Thoracic aorta (tissue), 2 donors: Measurements from ENCODE around the gene PSTPIP2. TPM values are rescaled to one million over a fixed set of nuclear protein-coding genes. Genes with fewer than 3 reads are reported as not detected.
"Not testable (repeated sequence)": the region's sequence is repeated elsewhere in the genome, so short reads cannot be mapped to it uniquely, and the experiment has no call there.

ENCODE experiments used
- ATAC-seq: fragments of 150-250 bp; one replicate; pipeline ENCODE4 v1.8.0; 2017; ENCODE audit warnings: low read depth; ENCODE audit not compliant: insufficient number of reproducible peaks, low FRiP score
- DNase-seq: peaks from one replicate; pipeline ENCODE4 v3.0.0-alpha.2; 2020; ENCODE audit warnings: low spot score
- H3K27ac ChIP-seq, 2 donors: fragments of 200-600 bp; sonication (generic); 1 replicate in 1 of 2; 2 replicates in 1 of 2; pipeline ENCODE4 v1.5.1; 2016; ENCODE audit warnings: mild to moderate bottlenecking in 2 of 2, moderate library complexity in 2 of 2
- H3K27me3 ChIP-seq: fragments of 200-600 bp; sonication (generic); replicated peaks from 2 replicates; pipeline ENCODE4 v1.6.0; 2016; ENCODE audit warnings: mild to moderate bottlenecking; ENCODE audit not compliant: insufficient read depth
- H3K36me3 ChIP-seq: fragments of 200-600 bp; sonication (generic); one replicate; pipeline ENCODE4 v1.5.1; 2016
- H3K4me1 ChIP-seq, 2 donors: fragments of 200-600 bp; sonication (generic); 1 replicate in 1 of 2; 2 replicates in 1 of 2; pipeline versions ENCODE4 v1.5.1 to v1.6.0; 2016; ENCODE audit warnings: low read depth in 2 of 2, mild to moderate bottlenecking in 1 of 2; ENCODE audit not compliant: control insufficient read depth in 1 of 2
- H3K4me3 ChIP-seq: fragments of 200-600 bp; sonication (generic); 2 replicates; pipeline ENCODE4 v1.5.1; 2016; ENCODE audit warnings: mild to moderate bottlenecking
- H3K9me3 ChIP-seq: fragments of 200-600 bp; sonication (generic); 2 replicates; pipeline ENCODE4 v1.5.1; 2016
- CTCF ChIP-seq: fragments of 200-600 bp; sonication (generic); IDR thresholded peaks from one replicate; pipeline ENCODE4 v1.5.1; 2019; ENCODE audit warnings: antibody characterized with exemption
- total RNA-seq, 2 donors: library from RNA; depleted of rRNA; stranded (reverse); fragments of >200 nt; gene quantifications; one replicate each; pipeline versions ENCODE4 v1.1.0 to v1.2.3, GENCODE V29; 2016

PSTPIP2 gene
- total RNA-seq, 2 donors from 2014 or later = 11.9 to 21.5 TPM

- Histone ChIP-seq H3K36me3 (no peaks in the 10 kb centered on the region), H3K4me3 (no peak overlapping the region), H3K9me3 (no peaks in the 10 kb centered on the region), H3K27me3 (no peaks in the 10 kb centered on the region), H3K27ac (no peak overlapping the region), H3K4me1 (no peaks in the 10 kb centered on the region)
- TF ChIP-seq CTCF = no peak
- ATAC-seq (no peak), DNase-seq (no peak)
Observed at GRCh38 chr18:45998244-45998643, 73.8 kb downstream of the PSTPIP2 start.

DNA sequence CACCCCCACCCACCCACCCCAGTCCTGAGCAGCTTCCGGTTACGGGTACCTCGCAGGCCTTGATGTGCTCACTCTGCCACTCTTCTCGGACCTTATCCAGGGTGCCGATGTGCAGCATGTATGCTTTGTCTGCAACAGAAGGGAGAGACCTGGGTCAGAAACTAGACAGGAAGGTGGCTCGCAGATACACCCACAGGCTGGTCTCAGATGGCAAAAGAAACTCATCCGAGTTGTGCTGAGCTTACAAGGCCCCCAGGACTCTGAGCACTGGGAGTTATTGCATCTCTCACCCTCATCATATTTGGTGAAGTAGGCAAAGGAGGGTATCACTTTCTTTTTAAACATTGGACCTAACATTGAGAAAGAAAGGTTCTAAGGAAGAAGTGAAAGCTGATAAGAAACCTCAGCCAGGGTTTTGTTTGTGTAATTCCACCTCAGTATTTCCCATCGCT is 74.3 kb downstream of the PSTPIP2 start:
- no peak for ATAC-seq

GRCh38 chr18:45995461-45995860 is 76.6 kb downstream of the PSTPIP2 start:
- no peak for TF ChIP-seq CTCF

More for the DNA sequence above, 74.3 kb downstream of the PSTPIP2 start:
- Histone ChIP-seq H3K4me1 (no peaks in the 10 kb centered on the region), H3K36me3 (no peaks in the 10 kb centered on the region), H3K27me3 (no peaks in the 10 kb centered on the region), H3K9me3 (no peaks in the 10 kb centered on the region), H3K27ac (no peak overlapping the region), H3K4me3 (no peak overlapping the region)
- no peak for DNase-seq
- TF ChIP-seq CTCF = no peak

GRCh38 chr18:45993438-45993837 is 78.6 kb downstream of the PSTPIP2 start:
- Histone ChIP-seq H3K27me3 (no peaks in the 10 kb centered on the region), H3K9me3 (no peaks in the 10 kb centered on the region), H3K27ac (no peak overlapping the region), H3K36me3 (peaks cover 12% of the 10 kb centered on the region), H3K4me1 (no peaks in the 10 kb centered on the region), H3K4me3 (no peak overlapping the region)
- TF ChIP-seq CTCF = no peak
- DNase-seq (no peak), ATAC-seq (no peak)

More at GRCh38 chr18:45995461-45995860, 76.6 kb downstream of the PSTPIP2 start:
- no peaks in the 10 kb centered on the region for H3K4me1 ChIP-seq
- no peaks in the 10 kb centered on the region for H3K9me3 ChIP-seq
- no peak overlapping the region for H3K4me3 ChIP-seq
- H3K36me3 ChIP-seq = peaks cover 9% of the 10 kb centered on the region
- no peaks in the 10 kb centered on the region for H3K27me3 ChIP-seq
- ATAC-seq = no peak
- no peak overlapping the region for H3K27ac ChIP-seq
- DNase-seq = no peak

DNA sequence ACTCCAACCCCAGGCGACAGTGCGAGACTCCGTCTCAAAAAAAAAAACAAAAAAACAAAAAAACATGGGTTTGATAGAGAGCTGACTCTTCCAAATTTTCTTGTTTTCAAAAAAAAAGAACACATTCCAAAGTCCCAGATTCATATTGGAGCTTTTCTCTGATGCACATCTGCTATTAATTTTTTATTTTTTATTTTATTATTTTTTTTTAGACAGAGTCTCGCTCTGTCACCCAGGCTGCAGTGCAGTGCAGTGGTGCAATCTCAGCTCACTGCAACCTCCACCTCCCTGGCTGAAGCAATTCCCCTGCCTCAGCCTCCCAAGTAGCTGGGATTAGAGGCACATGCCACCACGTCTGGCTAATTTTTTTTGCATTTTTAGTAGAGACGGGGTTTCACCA is 79.5 kb downstream of the PSTPIP2 start:
- ATAC-seq, DNase-seq, H3K4me3 ChIP-seq, H3K9me3 ChIP-seq, H3K4me1 ChIP-seq, H3K27ac ChIP-seq, H3K27me3 ChIP-seq: not testable (repeated sequence)
- H3K36me3 ChIP-seq = peaks cover 12% of the 10 kb centered on the region

DNA sequence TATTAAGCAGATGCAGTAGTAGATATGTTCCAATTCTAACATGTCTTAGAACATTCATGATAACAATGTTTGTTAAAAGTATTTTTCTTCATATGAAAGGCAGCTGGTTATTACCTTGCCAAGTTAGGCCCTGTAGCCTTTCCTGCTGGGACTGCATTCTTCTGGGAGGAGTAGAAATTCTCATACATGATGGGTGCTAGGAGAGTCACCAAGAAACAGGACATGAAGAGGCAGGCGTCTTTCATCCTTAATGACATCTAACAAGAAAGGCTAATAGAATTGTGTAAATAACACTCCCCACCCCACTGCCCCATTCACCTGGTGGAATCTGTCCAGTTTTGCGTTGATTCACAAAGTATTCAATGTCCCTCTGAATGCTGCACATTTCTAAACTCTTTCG is 80.3 kb downstream of the PSTPIP2 start:
- Histone ChIP-seq H3K4me1 (no peaks in the 10 kb centered on the region), H3K27ac (no peak overlapping the region), H3K9me3 (no peaks in the 10 kb centered on the region), H3K4me3 (no peak overlapping the region), H3K27me3 (no peaks in the 10 kb centered on the region), H3K36me3 (peaks cover 12% of the 10 kb centered on the region)
- no peak for TF ChIP-seq CTCF
- no peak for DNase-seq
- ATAC-seq = no peak
